Measurements from ENCODE around the gene TNRC6C.

- no peak for TF ChIP-seq CTCF (IDR thresholded peaks at IDR 0.05 in 4 of 5, conservative IDR thresholded peaks at IDR 0.05 in 1 of 5)
- TF ChIP-seq POLR2A (IDR thresholded peaks at IDR 0.05) = no peak
Measured at GRCh38 chr17:78001612-78002011, 43.1 kb downstream of the TNRC6C start.
